LNCaP clone FGC (cell line): ENCODE measurements around the gene ERBB2.
"Not testable (repeated sequence)": the region's sequence is repeated elsewhere in the genome, so short reads cannot be mapped to it uniquely, and the experiment has no call there.

ENCODE experiments used
- DNase-seq: peaks from one replicate; pipeline ENCODE4 v3.0.0-alpha.2; 2011; ENCODE audit warnings: low read depth
- H3K4me3 ChIP-seq: 2 replicates; pipeline ENCODE4 v1.5.1; 2011; ENCODE audit warnings: mild to moderate bottlenecking, low read depth, low read length, control low read depth
- CTCF ChIP-seq: IDR thresholded peaks from 2 replicates; pipeline ENCODE4 v1.5.1; 2012; ENCODE audit warnings: mild to moderate bottlenecking; ENCODE audit not compliant: control insufficient read depth, insufficient read depth; ENCODE audit errors: extremely low read depth

Gene ERBB2

GRCh38 chr17:39745335-39746144, 45.7 kb downstream of the ERBB2 start:
- DNase-seq, result no peak
- no peak for TF ChIP-seq CTCF
- no peak overlapping the region for H3K4me3 ChIP-seq

GRCh38 chr17:39746145-39746461, 46.2 kb downstream of the ERBB2 start:
- no peak overlapping the region for H3K4me3 ChIP-seq
- no peak for DNase-seq
- no peak for TF ChIP-seq CTCF

DNA sequence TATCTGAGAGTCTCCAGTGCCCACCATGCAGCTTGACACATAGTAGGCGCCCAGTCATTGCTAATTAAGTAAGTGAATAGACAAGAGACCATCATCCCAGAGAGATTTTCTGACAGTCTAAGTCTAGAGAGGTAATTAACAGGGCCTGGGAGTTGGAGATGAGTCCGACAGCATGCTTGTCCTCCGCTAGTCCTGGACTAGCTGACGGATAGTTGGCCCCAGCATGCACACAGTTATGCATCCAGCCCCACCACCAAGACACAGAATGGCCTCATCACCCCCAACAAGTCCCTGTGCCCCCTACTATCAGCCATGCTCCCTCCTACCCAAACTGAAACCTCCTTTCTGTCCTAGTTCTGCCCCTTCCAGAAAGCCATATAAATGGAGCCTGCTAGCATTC, 47.9 kb downstream of the ERBB2 start:
- no peak for DNase-seq
- no peak overlapping the region for H3K4me3 ChIP-seq
- TF ChIP-seq CTCF, result no peak

DNA sequence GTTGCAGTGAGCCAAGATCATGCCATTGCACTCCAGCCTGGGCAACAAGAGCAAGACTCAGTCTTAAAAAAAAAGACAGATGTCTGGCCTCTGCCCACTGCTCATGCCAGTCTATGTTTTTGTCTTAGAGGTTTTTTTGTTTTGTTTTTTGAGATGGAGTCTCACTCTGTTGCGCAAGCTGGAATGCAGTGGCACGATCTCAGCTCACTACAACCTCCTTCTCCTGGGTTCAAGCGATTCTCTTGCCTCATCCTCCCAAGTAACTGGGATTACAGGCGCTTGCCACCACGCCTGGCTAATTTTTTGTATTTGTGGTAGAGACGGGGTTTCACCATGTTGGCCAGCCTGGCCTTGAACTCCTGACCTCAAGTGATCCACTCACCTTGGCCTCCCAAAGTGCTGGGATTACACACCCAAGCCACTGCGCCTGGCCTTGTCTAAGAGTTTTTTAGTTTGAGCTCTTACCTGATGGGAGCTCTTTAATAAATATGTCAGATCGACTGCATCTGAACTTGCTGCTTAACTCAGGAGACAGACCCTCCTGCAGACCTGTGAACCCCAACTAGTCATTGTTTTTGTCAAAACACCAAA, 48.7 kb downstream of the ERBB2 start:
- not testable (repeated sequence) for DNase-seq, H3K4me3 ChIP-seq

DNA sequence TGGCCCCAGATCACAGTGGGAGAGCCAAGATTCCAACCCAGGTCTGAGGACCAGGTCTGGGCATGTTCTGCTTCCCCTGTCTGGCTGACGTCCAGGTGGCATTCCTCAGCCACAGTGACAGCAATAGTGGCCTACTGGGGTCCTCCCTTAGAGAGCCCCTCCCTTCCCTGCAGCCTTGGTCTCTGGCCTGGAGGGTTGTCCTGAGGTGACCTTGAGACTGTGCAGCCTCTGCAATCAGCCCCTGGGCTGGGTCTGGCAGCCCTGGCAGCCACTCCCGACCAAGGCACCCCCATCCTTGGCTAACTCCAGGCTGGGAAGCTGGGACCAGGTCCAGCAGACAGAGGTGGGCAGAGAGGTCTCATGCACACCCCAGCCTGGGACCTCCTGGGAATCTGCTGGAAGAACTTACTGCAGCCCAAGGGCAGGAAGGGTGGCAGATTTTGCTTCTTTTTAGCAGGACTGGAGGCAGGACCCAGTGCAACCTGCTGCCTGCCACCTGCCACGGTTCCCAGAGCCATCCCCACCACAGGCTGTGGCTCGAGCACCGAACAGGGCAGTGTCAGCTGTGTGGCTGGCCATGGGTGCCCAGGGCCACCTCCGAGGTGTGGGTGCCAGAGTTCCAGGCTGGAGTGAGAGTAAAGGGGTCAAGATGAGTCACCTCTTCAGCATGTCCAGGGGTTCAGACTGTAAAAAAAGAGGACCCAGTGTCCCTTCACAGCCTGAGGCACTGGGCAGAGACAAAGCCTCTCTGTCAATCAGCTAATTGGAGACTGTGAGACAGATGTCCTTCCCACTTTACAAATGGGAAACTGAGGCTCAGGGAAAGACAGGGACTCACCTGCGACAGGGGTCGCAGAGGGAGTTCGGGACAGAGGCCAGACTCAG, 50.5 kb downstream of the ERBB2 start:
- TF ChIP-seq CTCF, result no peak
- no peak for DNase-seq
- H3K4me3 ChIP-seq, result no peak overlapping the region

DNA sequence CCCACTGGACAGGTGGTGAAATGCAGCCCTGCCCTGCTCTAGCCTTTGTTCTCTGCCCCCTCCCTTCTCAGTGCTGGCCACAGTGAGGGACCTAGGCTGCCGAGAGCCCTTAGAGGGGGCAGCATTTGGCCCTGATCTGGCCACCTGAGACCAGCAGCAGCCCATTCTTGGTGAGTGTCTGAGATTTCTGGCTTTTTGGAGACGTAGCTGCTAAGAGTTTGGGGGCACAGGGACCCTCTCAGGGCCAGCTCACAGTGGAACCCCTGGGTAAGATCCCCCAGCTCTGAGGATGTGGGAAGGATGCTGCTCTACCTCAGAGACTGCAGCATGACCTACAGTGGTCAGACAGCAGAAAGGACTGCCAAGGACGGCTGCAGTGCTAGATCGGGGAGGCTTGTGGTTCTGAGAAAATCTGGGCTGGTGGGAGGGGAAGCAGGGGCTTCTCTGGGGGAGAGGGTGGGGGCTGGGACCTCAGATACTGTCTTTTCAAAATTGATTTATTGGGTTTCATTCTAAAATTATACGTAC, 51.2 kb downstream of the ERBB2 start:
- no peak for TF ChIP-seq CTCF

GRCh38 chr17:39751637-39752036, 51.8 kb downstream of the ERBB2 start:
- H3K4me3 ChIP-seq, result no peak overlapping the region
- no peak for DNase-seq
- TF ChIP-seq CTCF, result no peak

More for the DNA sequence above, 51.2 kb downstream of the ERBB2 start:
- no peak for DNase-seq
- H3K4me3 ChIP-seq, result no peak overlapping the region
